GM21367 (cell line): ENCODE data around the gene TMCO4.

ENCODE experiments used
- ATAC-seq: cut with Tn5 transposase; IDR thresholded peaks from one replicate; pipeline ENCODE4 v1.9.1; 2021; ENCODE audit not compliant: unreplicated experiment

TMCO4 gene

DNA sequence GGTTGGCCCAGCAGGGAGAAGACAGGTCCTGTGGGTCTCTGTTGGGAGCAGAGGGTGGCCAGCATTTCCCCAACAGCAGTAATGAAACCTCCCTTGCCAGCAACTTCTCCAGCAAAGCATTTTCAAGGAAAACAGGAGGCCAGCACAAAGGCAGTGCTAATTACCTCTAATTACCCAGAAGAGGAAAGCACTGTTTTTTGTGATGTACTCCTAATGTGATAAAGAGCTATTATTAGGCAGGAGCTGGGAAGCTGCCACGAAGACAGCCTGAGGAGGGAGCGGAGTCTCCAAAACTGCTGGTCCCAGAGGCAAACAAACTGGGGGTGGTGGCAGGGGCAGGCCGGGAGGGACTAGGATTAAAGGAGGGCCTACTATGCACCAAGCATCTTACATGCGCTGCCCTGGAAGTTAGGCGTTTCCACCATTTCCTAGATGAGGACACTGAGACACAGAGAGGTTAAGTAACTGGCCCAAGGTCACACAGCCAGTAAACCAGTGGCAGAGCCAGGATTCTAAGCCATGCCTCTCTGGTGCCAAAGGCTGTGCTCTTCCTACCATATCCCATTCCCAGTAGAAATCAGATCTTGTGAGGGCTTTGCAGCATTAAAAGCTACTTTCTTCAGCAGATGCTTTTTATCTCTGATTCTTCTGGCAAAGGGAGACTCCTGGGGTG lies 110.5 kb downstream of the TMCO4 start:
- ATAC-seq: no peak

DNA sequence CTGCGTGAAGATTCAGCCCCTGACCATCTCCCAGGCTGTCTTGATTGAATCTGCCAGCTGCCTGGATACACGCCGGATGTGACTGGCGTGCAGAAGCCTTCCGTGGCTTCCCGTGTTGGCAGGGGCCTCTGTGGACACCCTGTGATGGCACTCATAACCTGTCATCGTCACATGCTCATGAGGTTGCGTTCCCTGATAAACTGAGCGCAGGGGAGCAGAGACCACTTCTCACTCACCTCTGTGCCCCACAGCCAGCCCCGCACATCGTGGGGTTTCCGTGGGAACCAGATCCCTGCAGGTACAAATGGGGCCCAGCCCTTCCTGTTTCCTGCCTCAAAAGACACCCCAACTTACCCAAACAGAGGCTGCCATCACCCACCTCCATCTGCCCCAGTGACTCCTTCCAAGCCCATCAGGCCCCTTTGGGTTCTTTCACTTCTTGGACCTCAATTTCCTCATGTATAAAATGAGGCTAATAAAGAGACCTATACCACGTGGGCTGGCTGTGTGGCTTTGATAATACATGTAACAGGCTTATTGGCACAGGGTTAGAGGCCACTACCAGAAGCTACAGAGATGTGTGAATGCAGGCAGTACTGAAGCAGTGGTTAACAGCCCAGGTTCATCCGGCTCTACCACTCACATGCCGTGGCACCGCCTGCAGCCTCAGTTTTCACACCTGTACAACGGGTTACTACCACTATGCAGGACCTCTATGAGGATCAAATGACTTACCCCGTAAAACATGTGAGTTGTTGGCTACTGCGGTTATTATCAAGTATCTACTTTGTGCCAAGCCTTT lies 111.5 kb downstream of the TMCO4 start:
- ATAC-seq: no peak

DNA sequence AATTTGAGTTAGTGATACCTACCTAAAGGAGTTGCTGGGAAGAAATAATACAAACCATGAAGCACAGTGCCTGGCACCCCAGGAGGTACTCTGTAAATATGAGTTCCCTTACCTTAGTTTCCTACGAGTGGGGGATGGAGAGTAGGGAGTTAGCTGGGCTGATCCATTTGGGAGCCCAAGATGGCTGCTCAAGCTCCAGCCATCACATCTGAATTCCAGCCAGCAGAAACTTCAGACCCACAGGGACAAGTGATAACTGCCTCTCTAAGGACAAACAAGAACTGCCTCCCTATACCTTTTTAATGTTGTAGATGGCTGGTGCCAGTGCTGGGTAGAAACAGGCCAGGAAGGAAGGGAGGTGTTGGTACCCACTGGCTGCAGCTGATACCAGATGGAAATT lies 112.3 kb downstream of the TMCO4 start:
- no peak for ATAC-seq

DNA sequence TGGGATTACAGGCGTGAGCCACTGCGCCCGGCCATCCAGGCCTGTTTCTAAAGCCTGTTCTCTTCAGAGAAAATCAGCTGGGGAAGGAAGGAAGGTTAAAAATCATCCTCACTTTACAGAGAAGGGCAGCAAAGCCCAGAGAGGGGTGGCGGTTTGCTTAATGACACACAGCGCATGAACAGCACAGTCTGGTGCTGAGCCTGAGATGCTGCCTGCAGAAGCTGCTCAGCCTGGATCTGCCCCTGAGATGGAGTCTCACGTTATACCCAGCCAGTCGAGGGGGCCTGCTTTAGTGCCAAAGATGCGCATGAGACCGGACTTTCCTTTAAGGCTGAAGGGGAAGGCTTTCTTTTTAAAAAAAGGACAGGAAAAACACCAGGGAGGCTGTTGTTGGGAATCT lies 113.7 kb downstream of the TMCO4 start:
- ATAC-seq: no peak

DNA sequence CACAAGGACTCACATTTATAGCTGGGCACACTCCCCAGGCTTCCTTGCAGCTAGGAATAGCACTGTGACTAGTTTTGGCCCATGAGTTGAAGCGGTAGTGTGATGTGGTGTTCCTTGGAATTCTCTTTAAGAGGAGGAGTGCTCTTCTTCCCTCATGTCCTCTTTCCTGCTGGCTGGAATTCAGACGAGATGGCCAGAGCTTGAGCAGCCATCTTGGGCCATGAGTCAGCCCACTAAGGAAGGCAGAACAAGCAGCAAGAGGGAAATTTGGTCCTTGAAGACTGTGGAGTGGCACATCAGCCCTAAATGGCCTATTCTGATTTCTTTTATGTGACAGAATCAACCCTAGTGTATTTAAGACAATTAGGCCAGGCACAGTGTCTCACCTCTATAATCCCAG lies 115.0 kb downstream of the TMCO4 start:
- ATAC-seq: no peak

DNA sequence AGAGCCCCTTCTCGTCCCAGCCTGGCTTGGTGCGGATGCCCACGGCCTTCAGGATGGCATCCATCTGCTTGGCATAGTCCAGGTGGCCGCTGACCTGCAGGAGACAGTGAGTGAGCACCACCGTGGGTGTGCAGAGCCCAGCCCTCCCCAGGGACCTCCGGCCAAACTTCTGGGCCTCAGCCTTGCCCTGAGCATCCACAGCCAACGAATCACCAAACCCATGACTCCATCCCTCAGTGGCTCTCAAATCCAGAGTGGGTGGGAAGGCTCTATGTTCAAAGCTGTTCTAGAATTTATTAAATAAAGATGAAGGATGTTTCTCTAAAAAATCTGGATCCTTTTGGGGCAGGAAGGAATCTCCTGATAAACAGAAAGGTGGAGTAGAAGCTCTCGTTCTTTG lies 116.4 kb downstream of the TMCO4 start:
- ATAC-seq: no peak

DNA sequence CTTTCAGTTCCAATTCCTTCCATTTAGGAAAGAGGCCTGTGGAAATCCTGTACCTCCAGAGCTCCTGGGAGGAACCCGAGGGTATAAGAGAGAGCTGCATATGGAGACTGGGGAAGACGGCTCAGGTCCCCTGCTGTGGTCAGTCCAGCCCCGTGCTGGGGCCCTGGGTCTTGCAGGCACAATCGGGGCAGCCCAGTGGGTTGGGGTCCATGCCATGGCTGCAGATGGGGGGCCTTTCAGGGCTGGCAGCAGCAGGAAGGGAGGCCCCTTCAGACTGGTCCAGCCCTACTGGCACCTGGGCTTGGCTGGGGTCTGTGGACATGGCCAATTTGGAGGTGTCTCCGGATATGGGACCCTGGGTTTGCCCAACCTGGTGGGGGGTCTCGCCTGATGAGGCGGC lies 116.8 kb downstream of the TMCO4 start:
- ATAC-seq: no peak

DNA sequence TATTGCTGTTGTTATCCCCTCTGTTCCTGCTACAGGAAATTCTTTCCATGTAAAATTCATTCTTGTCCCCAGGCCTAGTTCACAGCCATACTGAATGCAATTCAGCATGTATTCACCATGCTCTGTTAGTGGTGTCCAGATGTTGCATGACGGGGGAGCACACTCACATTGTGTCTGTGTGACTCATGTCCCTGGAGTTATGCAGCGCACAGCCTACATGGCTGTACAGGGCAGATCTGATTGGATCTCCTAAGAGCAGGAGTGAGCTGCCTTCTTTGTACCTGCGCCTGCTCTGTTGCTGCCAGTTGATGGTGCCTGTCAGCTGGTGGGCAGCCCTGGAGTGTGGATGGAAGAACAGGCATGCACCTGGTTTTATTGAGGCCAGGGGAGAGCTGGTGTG lies 117.5 kb downstream of the TMCO4 start:
- no peak for ATAC-seq

DNA sequence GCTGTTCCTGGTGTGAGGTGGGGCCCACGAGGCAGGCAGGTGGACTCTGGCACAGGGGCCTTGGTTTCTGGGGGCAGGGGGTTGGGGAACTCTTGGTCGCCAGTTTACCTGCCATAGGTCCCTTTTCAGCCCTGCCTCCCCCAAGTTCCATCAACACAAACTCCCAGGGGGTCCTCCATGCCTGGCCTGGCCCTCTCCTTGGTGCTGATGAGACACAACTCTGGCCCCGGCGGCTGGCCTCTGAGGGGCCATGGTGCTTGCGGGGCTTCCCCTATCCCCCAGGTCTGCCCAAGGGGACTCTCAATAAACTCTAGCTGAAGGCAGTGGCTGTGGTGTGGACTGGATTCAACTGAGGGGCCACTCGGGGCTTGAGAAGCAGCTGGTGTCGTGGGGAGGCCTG lies 119.1 kb downstream of the TMCO4 start:
- ATAC-seq: no peak

DNA sequence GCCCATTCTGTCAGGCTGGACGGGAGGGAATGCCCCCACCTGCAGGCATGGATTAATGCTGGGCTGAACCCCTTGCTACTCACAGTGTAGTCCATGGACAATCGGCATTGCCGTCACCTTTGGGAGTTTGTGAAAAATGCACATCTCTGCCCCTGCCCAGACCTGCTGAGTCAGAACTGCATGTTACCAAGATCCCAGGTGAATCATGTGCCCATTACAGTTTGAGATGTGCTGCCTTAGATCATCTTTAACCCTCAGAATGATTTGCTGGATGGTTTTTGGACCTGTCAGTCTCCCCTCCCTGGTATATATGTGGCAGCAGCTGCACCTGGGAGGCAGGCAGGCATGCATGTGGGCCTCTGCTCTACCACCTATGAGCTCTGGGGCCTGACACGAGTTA lies 120.0 kb downstream of the TMCO4 start:
- ATAC-seq: no peak

DNA sequence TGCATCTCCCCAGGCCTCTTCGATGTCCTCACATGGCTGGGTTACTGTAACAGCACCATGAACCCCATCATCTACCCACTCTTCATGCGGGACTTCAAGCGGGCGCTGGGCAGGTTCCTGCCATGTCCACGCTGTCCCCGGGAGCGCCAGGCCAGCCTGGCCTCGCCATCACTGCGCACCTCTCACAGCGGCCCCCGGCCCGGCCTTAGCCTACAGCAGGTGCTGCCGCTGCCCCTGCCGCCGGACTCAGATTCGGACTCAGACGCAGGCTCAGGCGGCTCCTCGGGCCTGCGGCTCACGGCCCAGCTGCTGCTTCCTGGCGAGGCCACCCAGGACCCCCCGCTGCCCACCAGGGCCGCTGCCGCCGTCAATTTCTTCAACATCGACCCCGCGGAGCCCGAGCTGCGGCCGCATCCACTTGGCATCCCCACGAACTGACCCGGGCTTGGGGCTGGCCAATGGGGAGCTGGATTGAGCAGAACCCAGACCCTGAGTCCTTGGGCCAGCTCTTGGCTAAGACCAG lies 120.7 kb downstream of the TMCO4 start:
- no peak for ATAC-seq

DNA sequence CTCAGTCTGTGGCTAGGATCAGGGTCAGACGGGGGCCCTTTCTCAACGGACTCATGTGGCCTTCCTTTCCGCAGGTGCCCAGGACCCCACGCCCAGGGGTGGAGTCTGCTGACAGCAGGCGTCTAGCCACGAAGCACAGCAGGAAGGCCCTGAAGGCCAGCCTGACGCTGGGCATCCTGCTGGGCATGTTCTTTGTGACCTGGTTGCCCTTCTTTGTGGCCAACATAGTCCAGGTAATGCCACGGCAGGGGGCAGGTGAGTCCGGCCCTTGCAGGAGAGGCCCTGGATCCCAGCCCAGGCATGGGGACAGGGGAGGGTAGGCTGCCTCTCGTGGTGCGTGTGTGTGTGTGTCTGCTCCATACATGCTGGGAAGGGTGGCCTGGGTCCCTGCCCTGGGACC lies 121.2 kb downstream of the TMCO4 start:
- no peak for ATAC-seq

DNA sequence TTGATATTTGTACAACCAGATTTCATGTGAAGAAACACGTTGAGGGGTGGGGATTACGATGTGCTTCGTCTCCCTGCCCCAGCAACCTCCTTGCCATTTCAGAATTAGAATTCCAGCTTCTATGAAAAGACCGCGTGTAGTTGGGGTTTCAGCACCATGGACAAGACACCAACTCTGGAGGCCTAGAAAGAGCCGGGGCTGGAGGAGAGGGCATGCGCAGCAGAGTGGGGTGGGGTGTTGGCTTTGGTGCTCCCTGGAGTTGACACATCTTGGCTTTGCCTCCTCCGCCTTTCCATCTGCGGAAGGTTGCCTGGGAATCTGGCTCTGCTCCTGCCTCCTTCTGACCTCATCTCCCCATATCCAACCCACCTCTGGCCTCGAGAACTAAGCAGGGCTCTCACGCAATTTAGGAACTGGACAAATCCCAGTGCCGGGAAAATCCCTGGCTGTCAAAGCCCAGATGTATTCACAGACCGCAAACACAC lies 123.2 kb downstream of the TMCO4 start:
- ATAC-seq: no peak

DNA sequence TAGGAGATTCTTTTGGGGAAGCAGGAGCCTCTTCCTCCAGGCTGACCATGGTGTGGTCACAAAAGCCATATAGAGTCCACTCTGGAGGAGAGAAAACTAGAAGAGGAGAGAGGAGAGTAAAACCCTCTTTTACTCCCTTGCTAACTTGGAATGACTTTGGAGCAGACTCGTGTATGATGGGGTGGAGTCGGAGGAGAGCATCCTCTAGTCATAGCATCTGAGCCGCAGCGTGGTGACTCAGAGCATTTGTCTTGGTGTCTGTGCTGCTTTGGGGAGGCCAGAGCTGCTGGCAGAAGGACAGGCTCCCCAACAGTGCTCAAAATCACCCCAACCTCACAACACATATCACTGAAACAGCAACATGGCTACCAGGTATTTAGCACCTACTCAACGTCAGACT lies 123.9 kb downstream of the TMCO4 start:
- no peak for ATAC-seq

DNA sequence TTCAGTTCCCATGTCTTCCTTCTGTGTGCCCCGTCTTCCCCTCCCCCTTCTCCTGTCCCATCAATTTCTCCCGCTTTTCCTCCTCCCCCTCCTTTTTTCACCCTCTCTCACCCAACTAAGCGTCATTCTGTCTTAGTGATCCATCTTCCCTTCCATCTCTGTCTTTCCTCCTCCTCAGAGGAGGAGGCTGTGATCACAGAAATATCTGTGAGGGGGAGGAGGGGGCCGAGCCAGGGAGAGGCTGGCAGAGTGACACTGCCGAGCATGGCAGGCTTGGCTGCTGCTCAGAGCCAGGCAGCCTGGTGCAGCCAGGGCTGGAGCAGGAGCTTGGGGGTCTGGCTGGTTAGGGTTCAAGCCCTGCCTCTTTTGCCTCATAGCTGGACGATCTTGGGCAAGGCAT lies 127.5 kb downstream of the TMCO4 start:
- ATAC-seq: no peak

DNA sequence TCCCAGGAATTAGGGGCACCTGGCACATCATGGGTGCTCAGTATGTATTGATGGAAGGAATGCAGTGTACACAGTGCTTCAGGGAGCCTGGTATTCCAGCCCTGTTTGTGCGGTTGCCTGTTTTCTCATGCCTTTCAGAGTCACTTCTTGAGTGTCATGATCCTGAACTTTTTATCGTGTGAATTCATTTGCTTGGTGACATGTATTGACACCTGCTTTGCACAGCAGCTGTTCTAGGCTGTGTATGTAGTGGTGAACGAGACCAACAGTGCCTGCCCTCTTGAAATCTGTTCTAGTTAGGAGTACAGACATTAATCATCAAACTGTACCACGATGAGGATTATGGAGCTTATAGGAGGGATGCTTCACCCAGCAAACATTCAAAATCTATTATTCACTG lies 128.9 kb downstream of the TMCO4 start:
- ATAC-seq: no peak

DNA sequence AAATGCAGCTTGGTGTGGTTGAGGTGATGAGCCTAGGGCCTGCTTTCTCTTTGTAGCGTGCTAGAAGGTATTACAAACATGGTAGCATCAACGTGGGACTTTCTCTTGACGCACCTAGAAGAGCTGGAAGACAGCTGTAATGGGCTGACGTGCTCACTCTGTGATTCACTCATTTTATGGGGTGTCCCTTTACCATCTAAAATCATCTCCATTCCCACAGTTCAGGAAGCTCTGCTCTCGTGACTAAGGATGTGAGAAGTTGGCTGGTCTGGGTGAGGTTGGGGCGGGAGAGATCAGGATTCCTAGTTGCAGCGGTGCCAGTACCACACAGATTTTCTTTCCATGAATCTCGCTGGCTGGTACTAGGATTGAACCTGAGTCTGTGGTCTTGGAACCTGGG lies 130.8 kb downstream of the TMCO4 start:
- ATAC-seq: no peak

DNA sequence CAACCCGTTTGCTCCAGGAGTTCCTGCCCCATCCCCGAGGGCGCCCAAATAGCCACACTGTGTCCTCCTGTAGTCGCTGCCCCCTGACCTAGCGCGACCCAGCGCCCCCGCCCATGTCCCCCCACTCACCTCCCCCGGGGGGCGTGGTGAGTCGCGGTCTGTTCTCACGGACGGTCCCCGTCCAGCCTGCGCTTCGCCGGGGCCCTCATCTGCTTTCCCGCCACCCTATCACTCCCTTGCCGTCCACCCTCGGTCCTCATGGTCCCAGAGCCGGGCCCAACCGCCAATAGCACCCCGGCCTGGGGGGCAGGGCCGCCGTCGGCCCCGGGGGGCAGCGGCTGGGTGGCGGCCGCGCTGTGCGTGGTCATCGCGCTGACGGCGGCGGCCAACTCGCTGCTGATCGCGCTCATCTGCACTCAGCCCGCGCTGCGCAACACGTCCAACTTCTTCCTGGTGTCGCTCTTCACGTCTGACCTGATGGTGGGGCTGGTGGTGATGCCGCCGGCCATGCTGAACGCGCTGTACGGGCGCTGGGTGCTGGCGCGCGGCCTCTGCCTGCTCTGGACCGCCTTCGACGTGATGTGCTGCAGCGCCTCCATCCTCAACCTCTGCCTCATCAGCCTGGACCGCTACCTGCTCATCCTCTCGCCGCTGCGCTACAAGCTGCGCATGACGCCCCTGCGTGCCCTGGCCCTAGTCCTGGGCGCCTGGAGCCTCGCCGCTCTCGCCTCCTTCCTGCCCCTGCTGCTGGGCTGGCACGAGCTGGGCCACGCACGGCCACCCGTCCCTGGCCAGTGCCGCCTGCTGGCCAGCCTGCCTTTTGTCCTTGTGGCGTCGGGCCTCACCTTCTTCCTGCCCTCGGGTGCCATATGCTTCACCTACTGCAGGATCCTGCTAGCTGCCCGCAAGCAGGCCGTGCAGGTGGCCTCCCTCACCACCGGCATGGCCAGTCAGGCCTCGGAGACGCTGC lies 133.9 kb downstream of the TMCO4 start:
- ATAC-seq: no peak

DNA sequence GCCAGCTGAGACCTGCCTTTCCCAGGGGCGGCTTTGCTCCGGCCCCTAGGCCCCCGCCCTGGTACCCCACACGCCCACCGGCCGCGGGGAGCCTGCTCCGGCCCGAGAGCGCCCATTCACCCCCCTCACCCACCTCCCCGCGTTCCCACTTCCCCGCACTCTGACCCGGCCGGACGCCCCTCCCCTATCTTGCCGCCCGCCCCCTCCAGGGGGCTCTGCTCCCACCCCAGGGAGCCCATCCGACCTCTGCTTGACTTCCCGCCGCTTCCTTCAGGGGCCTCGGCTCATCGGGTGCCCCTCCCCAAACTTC lies 134.6 kb downstream of the TMCO4 start:
- ATAC-seq: no peak

DNA sequence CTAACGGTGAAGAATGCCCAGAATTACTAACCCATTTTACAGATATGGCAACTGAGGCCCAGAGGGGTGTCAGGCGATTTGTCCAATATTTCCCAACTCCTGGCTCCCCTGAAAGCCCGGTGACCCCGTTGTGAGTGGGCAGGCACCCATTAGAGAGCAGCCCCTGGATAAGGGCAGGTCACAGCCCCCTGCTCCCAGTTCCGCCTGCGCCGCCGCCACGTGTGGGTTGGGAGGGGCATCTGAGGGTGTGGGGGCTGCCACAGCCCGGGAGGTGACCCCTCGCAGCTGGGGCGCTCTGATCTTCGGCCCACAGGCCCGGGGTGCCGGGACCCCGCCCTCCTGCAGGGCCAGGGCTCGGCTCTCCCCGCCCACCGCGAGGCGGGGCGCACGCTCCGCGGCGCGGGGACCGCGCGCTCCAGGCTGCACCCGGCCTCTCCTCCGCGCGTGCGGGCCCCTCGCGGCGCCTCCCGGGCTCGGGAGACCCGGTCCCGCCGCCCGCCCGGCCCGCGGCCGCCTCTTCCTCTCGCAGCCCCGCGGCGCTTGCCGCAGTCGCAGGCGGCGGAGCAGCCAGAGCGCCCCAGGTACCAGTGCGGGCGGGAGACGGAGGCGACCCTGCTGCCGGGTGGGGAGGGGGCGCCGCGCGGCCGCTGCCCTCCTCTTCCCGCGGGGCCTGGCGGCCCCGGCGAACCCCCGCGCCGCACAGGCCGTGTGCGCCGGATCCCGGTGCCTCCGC lies 135.1 kb downstream of the TMCO4 start, which contains the start of gene HTR6:
Gene HTR6, plus strand, starts transcription at position 423 of the 733 bp plus-strand sequence. CDS start 879 bp downstream, outside the sequence.
- no peak for ATAC-seq

DNA sequence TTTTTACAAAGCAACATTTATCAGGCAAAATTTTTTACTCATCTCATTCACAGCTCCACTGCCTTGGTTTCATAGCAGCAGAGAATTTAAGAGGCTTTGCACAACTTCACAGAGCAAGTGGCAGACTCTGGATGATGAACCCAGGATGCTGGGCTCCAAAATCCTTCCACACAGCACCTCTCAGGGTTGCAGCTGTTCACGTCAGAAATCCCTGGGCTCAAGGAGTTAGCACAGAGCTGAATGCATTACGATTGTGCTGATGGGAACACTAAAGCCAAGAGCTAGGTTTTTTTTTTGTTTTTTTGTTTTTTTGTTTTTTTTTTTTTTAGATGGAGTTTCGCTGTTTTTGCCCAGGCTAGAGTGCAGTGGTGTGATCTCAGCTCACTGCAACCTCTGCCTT lies 137.4 kb downstream of the TMCO4 start:
- ATAC-seq: no peak
